OCI-LY7 (cell line): ENCODE data around the gene GMEB1. TPM values are rescaled to one million over a fixed set of nuclear protein-coding genes. Genes with fewer than 3 reads are reported as not detected.

ENCODE experiments used
- BruUV-seq: library from RNA; stranded (reverse); fragments of 400-500 nt; replicated peaks from 2 replicates; lab custom pipeline; 2021; lab: Mats Ljungman, UMichigan
- CTCF ChIA-PET: fragments of 300-600 bp; sonication (Branson Sonifier 250); formaldehyde crosslinking; loops from one replicate; lab custom pipeline; 2022; ENCODE audit warnings: antibody characterized with exemption; ENCODE audit not compliant: unreplicated experiment; lab: Charles Lee
- POLR2A ChIA-PET: fragments of 300-600 bp; sonication (Branson Sonifier 250); formaldehyde crosslinking; loops from one replicate; lab custom pipeline; 2022; ENCODE audit warnings: antibody characterized with exemption; lab: Charles Lee
- DNase-seq: peaks from one replicate; pipeline ENCODE4 v3.0.0-alpha.2; 2015; ENCODE audit warnings: low spot score
- H2AFZ ChIP-seq: fragments of 200-600 bp; sonication (generic), shearing (Covaris generic); 2 replicates; pipeline ENCODE4 v1.6.1; 2014; ENCODE audit warnings: mild to moderate bottlenecking, antibody characterized with exemption, low read length, moderate library complexity
- H3K27ac ChIP-seq: fragments of 200-600 bp; sonication (generic); 2 replicates; pipeline ENCODE4 v1.5.1; 2014; ENCODE audit warnings: mixed run types, low read depth, mild to moderate bottlenecking, moderate library complexity, low read length, inconsistent platforms; ENCODE audit not compliant: poor library complexity, severe bottlenecking
- H3K36me3 ChIP-seq: fragments of 200-600 bp; sonication (generic); 2 replicates; pipeline ENCODE4 v1.6.1; 2014; ENCODE audit warnings: mild to moderate bottlenecking, antibody characterized with exemption, low read length, moderate library complexity, mixed read lengths; ENCODE audit not compliant: insufficient read depth
- H3K4me1 ChIP-seq: fragments of 200-600 bp; sonication (generic); 2 replicates; pipeline ENCODE4 v1.5.1; 2014; ENCODE audit warnings: mild to moderate bottlenecking, low read length; ENCODE audit not compliant: insufficient read depth, poor library complexity, severe bottlenecking
- H3K4me2 ChIP-seq: fragments of 200-600 bp; sonication (generic); 2 replicates; pipeline ENCODE4 v1.6.1; 2014; ENCODE audit warnings: mild to moderate bottlenecking, low read length
- H3K4me3 ChIP-seq: fragments of 200-600 bp; sonication (generic); 2 replicates; pipeline ENCODE4 v1.5.1; 2014; ENCODE audit warnings: mild to moderate bottlenecking, low read depth, low read length; ENCODE audit not compliant: poor library complexity, severe bottlenecking
- H3K79me2 ChIP-seq: fragments of 200-600 bp; sonication (generic); 2 replicates; pipeline ENCODE4 v1.6.1; 2016; ENCODE audit warnings: low read depth, mild to moderate bottlenecking, low read length, moderate library complexity, mixed read lengths; ENCODE audit not compliant: insufficient read depth
- H3K9me2 ChIP-seq: fragments of 200-600 bp; sonication (generic); 2 replicates; pipeline ENCODE4 v1.6.1; 2016; ENCODE audit warnings: mild to moderate bottlenecking, low read length, mixed read lengths; ENCODE audit not compliant: insufficient read depth
- H3K9me3 ChIP-seq: fragments of 200-600 bp; sonication (generic); 2 replicates; pipeline ENCODE4 v1.6.1; 2014; ENCODE audit warnings: mild to moderate bottlenecking, mixed run types, low read length, mixed read lengths
- H4K20me1 ChIP-seq: fragments of 200-600 bp; sonication (generic); 2 replicates; pipeline ENCODE4 v1.6.1; 2014; ENCODE audit warnings: mild to moderate bottlenecking, antibody characterized with exemption, low read length, moderate library complexity, mixed read lengths; ENCODE audit not compliant: insufficient read depth
- EZH2phosphoT487 ChIP-seq: fragments of 200-600 bp; sonication (generic); IDR thresholded peaks from 2 replicates; pipeline ENCODE4 v1.6.1; 2018; ENCODE audit warnings: low read depth, borderline replicate concordance, mild to moderate bottlenecking, mixed run types, antibody characterized with exemption, low read length, moderate library complexity, mixed read lengths
- intact Hi-C: fragments of 100-400 bp; cut with micrococcal nuclease; formaldehyde crosslinking; loops from one replicate; pipeline ENCODE4 v1.10.0; 2022; ENCODE audit not compliant: unreplicated experiment
- total RNA-seq, 2 experiments: library from RNA; depleted of rRNA in 1 of 2; stranded (reverse); fragments of >200 nt in 1 of 2; shearing (Covaris generic) in 1 of 2; gene quantifications; 2 replicates each; pipeline ENCODE4 v1.2.3, GENCODE V29; 2014 to 2022
- TF ChIP-seq, protein P1 (sequence below): fragments of 200-600 bp; sonication (generic); conservative IDR thresholded peaks from 2 replicates; pipeline ENCODE4 v1.5.1; 2014; ENCODE audit warnings: mild to moderate bottlenecking, antibody characterized with exemption, low read length, moderate library complexity, mixed read lengths

GMEB1 gene
- total RNA-seq, 2 experiments from 2014 or later = 13.0 to 22.5 TPM

DNA sequence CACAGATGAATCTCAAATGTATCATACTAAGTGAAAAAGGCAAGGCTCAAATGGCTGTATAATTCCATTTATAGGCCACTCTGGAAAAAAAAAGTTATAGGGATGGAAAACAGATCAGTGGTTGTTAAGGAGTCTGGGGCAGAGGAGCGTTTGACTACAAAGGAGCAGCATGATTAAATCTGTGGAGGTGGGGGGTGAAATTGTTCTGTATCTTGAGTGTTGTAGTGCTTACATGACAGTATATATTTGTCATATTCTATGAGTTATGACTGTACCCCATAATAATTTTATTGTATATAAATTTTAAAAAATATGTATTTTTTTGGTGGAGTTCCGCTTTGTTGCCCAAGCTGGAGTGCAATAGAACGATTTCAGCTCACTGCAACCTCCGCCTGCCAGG lies 36.0 kb upstream of the GMEB1 start:
- Histone ChIP-seq H3K9me2 (no peaks in the 10 kb centered on the region), H3K4me3 (no peak overlapping the region), H3K4me2 (no peak overlapping the region), H3K36me3 (0 out of 2 replicates have a peak, but pooled peaks cover 3% of the 10 kb centered on the region), H3K9me3 (no peaks in the 10 kb centered on the region), H3K4me1 (no peaks in the 10 kb centered on the region), H2AFZ (no peak overlapping the region), H4K20me1 (no peaks in the 10 kb centered on the region), H3K27ac (no peak overlapping the region), H3K79me2 (no peaks in the 10 kb centered on the region)
- no TSS peak for BruUV-seq
- CTCF ChIA-PET = interaction anchor here (0.5 kb wide), 1 partner anchor 11 kb away, joined by 3 read pairs; no protein-coding TSS in a partner anchor
- TF ChIP-seq, protein P1, sequence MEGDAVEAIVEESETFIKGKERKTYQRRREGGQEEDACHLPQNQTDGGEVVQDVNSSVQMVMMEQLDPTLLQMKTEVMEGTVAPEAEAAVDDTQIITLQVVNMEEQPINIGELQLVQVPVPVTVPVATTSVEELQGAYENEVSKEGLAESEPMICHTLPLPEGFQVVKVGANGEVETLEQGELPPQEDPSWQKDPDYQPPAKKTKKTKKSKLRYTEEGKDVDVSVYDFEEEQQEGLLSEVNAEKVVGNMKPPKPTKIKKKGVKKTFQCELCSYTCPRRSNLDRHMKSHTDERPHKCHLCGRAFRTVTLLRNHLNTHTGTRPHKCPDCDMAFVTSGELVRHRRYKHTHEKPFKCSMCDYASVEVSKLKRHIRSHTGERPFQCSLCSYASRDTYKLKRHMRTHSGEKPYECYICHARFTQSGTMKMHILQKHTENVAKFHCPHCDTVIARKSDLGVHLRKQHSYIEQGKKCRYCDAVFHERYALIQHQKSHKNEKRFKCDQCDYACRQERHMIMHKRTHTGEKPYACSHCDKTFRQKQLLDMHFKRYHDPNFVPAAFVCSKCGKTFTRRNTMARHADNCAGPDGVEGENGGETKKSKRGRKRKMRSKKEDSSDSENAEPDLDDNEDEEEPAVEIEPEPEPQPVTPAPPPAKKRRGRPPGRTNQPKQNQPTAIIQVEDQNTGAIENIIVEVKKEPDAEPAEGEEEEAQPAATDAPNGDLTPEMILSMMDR = no peak
- TF ChIP-seq EZH2phosphoT487 = no peak
- no peak for DNase-seq
- POLR2A ChIA-PET = interaction anchor here (0.7 kb wide), 1 partner anchor 368 kb away, joined by 4 read pairs; no protein-coding TSS in a partner anchor
- intact Hi-C loops = no loop called here

DNA sequence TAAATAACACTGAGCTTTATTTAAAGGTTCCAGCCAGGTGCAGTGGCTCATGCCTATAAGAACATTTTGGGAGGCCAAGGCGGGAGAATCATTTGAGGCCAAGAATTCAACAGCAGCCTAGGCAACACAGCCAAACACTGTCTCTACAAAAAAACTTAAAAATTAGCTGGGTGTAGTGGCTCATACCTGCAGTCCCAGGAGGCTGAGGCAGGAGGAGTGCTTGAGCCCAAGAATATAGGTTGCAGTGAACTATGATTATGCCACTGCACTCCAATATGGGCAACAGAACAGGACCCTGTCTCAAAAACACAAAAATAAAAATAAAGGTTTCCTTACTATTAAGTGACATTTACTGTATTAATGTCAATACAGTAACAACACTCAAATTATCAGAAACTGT lies 27.8 kb upstream of the GMEB1 start:
- Histone ChIP-seq H3K4me1 (peaks cover 27% of the 10 kb centered on the region), H3K4me3 (no peak overlapping the region), H3K4me2 (peak overlapping the region; percentile 92), H3K9me3 (no peaks in the 10 kb centered on the region), H3K36me3 (no peaks in the 10 kb centered on the region; the same call in 1 of the 2 replicates), H3K27ac (no peak overlapping the region), H4K20me1 (no peaks in the 10 kb centered on the region; the same call in 1 of the 2 replicates), H2AFZ (no peak overlapping the region), H3K9me2 (no peaks in the 10 kb centered on the region), H3K79me2 (peaks cover 24% of the 10 kb centered on the region; the same call in 1 of the 2 replicates)
- BruUV-seq = no TSS peak
- ChIA-PET POLR2A (interaction anchor here (0.6 to 1.7 kb wide), 5 partner anchors 38 to 244 kb away, joined by 3 to 5 read pairs (median 3); no protein-coding TSS in a partner anchor), CTCF (interaction anchor here (0.7 kb wide), 1 partner anchor 95 kb away, joined by 3 read pairs; no protein-coding TSS in a partner anchor)
- intact Hi-C loops = loop anchor here (1.0 to 10.0 kb wide), 3 partner anchors 237 to 566 kb away; no protein-coding TSS in a partner anchor
- DNase-seq = peak; percentile 66
- TF ChIP-seq EZH2phosphoT487 = no peak
- TF ChIP-seq, protein P1 = peak; percentile 73
